HG02973 (cell line): Measurements from ENCODE around the gene CXCR6.

Experiments used
- ATAC-seq: cut with Tn5 transposase; IDR thresholded peaks from one replicate; pipeline ENCODE4 v1.9.1; 2021; ENCODE audit warnings: moderate library complexity; ENCODE audit not compliant: unreplicated experiment

Gene CXCR6

GRCh38 chr3:45921158-45922038 lies 21.9 kb upstream of the CXCR6 start:
- no peak for ATAC-seq

GRCh38 chr3:45922039-45922326 lies 21.3 kb upstream of the CXCR6 start:
- no peak for ATAC-seq

- no peak for ATAC-seq
Observed at GRCh38 chr3:45922950-45923590, 20.2 kb upstream of the CXCR6 start.

GRCh38 chr3:45923755-45924154 lies 19.5 kb upstream of the CXCR6 start:
- ATAC-seq = no peak

- no peak for ATAC-seq
Observed at GRCh38 chr3:45927881-45928280, 15.4 kb upstream of the CXCR6 start.

- peak; percentile 53 for ATAC-seq
Observed at GRCh38 chr3:45929042-45929679, 14.1 kb upstream of the CXCR6 start.

GRCh38 chr3:45931496-45931895 lies 11.8 kb upstream of the CXCR6 start:
- no peak for ATAC-seq

GRCh38 chr3:45932112-45932511 lies 11.2 kb upstream of the CXCR6 start:
- ATAC-seq = no peak

- ATAC-seq = no peak
Observed at GRCh38 chr3:45933591-45933990, 9.7 kb upstream of the CXCR6 start.

GRCh38 chr3:45936261-45936660 lies 7.0 kb upstream of the CXCR6 start:
- no peak for ATAC-seq

- ATAC-seq = no peak
Observed at GRCh38 chr3:45937206-45938042, 5.8 kb upstream of the CXCR6 start.

- ATAC-seq = no peak
Observed at GRCh38 chr3:45938043-45938435, 5.2 kb upstream of the CXCR6 start.

GRCh38 chr3:45938864-45939263 lies 4.4 kb upstream of the CXCR6 start:
- peak; percentile 63 for ATAC-seq

GRCh38 chr3:45939341-45939771 lies 3.9 kb upstream of the CXCR6 start:
- peak; percentile 31 for ATAC-seq

GRCh38 chr3:45940004-45940780 lies 3.1 kb upstream of the CXCR6 start:
- ATAC-seq = no peak

GRCh38 chr3:45940781-45941365 lies 2.4 kb upstream of the CXCR6 start:
- ATAC-seq = no peak

- ATAC-seq = no peak
Observed at GRCh38 chr3:45942051-45942825, 1.0 kb upstream of the CXCR6 start.

GRCh38 chr3:45944830-45945620 lies 1.8 kb downstream of the CXCR6 start:
- no peak for ATAC-seq
